K562 (cell line): ENCODE data around the gene POMT1. TPM values are rescaled to one million over a fixed set of nuclear protein-coding genes. Genes with fewer than 3 reads are reported as not detected.

ENCODE experiments used
- ATAC-seq: fragments of 200-7000 bp; cut with Tn5 transposase; 3 replicates; pipeline ENCODE4 v1.9.1; 2020; ENCODE audit warnings: moderate library complexity
- BruUV-seq: library from RNA; stranded (reverse); fragments of 400-500 nt; replicated peaks from 2 replicates; lab custom pipeline; 2021; lab: Mats Ljungman, UMichigan
- CTCF ChIA-PET: fragments of 300-600 bp; formaldehyde crosslinking; extraction: SDS; loops from one replicate; lab custom pipeline; 2021; ENCODE audit warnings: low intra/inter-chr PET ratio; lab: Yijun Ruan, JAX
- POLR2A ChIA-PET: fragments of 300-600, 350-650 bp; sonication (Branson Sonifier 250); formaldehyde crosslinking; extraction: SDS; loops from one replicate; lab custom pipeline; 2021; ENCODE audit warnings: antibody characterized with exemption, inconsistent platforms; lab: Yijun Ruan, JAX
- DNase-seq, 4 experiments: peaks; one replicate each; pipeline versions ENCODE4 v3.0.0 to v3.0.0-alpha.2; 2011 to 2018; ENCODE audit warnings: low spot score in 3 of 4, mixed read lengths in 3 of 4; ENCODE audit errors: extremely low read depth in 1 of 4
- FAIRE-seq: peaks from 2 replicates; lab custom pipeline; 2011; peaks lifted over from hg19 to GRCh38; lab: Jason Lieb, UNC
- H2AFZ ChIP-seq: 2 replicates; pipeline ENCODE4 v1.6.0; 2011; ENCODE audit warnings: low read depth, low read length, control low read depth, inconsistent platforms
- H3K27ac ChIP-seq: fragments of 200-600 bp; 3 replicates; pipeline ENCODE4 v1.8.0; 2011; ENCODE audit warnings: low read depth, mild to moderate bottlenecking, control low read depth, inconsistent platforms, low read length, moderate library complexity, mixed read lengths; ENCODE audit errors: extremely low read depth
- H3K27me3 ChIP-seq, 2 experiments: fragments of 300-600 bp in 1 of 2; 2 replicates in 1 of 2; 3 replicates in 1 of 2; pipeline versions ENCODE4 v1.6.0 to v1.8.0; 2011; ENCODE audit warnings: inconsistent platforms in 2 of 2, low read length in 2 of 2, mild to moderate bottlenecking in 1 of 2, mixed read lengths in 1 of 2, moderate library complexity in 1 of 2; ENCODE audit not compliant: control insufficient read depth in 2 of 2, insufficient read depth in 2 of 2
- H3K36me3 ChIP-seq: fragments of 300-600 bp; 3 replicates; pipeline ENCODE4 v1.8.0; 2011; ENCODE audit warnings: mild to moderate bottlenecking, low read length, inconsistent platforms; ENCODE audit not compliant: control insufficient read depth, insufficient read depth
- H3K4me1 ChIP-seq, 2 experiments: fragments of 200-600 bp in 1 of 2; replicated peaks in 1 of 2; 2 replicates in 1 of 2; 3 replicates in 1 of 2; pipeline versions ENCODE4 v1.5.1 to v1.8.0; 2011; ENCODE audit warnings: inconsistent platforms in 2 of 2, low read length in 2 of 2, mild to moderate bottlenecking in 1 of 2, mixed read lengths in 1 of 2, moderate library complexity in 1 of 2; ENCODE audit not compliant: control insufficient read depth in 2 of 2, insufficient read depth in 2 of 2
- H3K4me2 ChIP-seq: 2 replicates; pipeline ENCODE4 v1.6.1; 2011; ENCODE audit warnings: low read length, control low read depth, inconsistent platforms, mixed read lengths; ENCODE audit not compliant: insufficient read depth
- H3K4me3 ChIP-seq: fragments of 200-600 bp; sonication (generic), shearing (Covaris generic); 2 replicates; pipeline ENCODE4 v1.5.1; 2016; ENCODE audit warnings: control low read depth, inconsistent platforms
- H3K79me2 ChIP-seq: fragments of 200-600 bp; 3 replicates; pipeline ENCODE4 v1.8.0; 2011; ENCODE audit warnings: low read length, inconsistent platforms; ENCODE audit not compliant: control insufficient read depth, insufficient read depth
- H3K9ac ChIP-seq, 2 experiments: 2 replicates each; pipeline versions ENCODE4 v1.6.0 to v1.6.1; 2011; ENCODE audit warnings: low read depth in 2 of 2, low read length in 2 of 2, control low read depth in 1 of 2, inconsistent platforms in 1 of 2, mild to moderate bottlenecking in 1 of 2, mixed read lengths in 1 of 2; ENCODE audit not compliant: insufficient read depth in 1 of 2
- H3K9me1 ChIP-seq: one replicate; pipeline ENCODE4 v1.6.0; 2011; ENCODE audit warnings: inconsistent platforms, mild to moderate bottlenecking, low read length, moderate library complexity; ENCODE audit not compliant: control insufficient read depth, insufficient read depth
- H3K9me3 ChIP-seq: replicated peaks from 2 replicates; pipeline ENCODE4 v1.5.1; 2011; ENCODE audit warnings: low read depth, low read length, inconsistent platforms; ENCODE audit not compliant: control insufficient read depth, insufficient read depth
- H4K20me1 ChIP-seq: replicated peaks from 2 replicates; pipeline ENCODE4 v1.6.1; 2011; ENCODE audit warnings: low read length, inconsistent platforms, mixed read lengths; ENCODE audit not compliant: control insufficient read depth, insufficient read depth
- CTCFL ChIP-seq: IDR thresholded peaks from 2 replicates; pipeline ENCODE4 v1.6.1; 2011; ENCODE audit warnings: borderline replicate concordance, low read depth, mild to moderate bottlenecking, moderate library complexity, low read length; ENCODE audit not compliant: insufficient read depth, poor library complexity, severe bottlenecking
- E2F6 ChIP-seq, 2 experiments: IDR thresholded peaks; 2 replicates each; pipeline ENCODE4 v1.6.1; 2011; ENCODE audit warnings: borderline replicate concordance in 1 of 2, control low read depth in 1 of 2, low read depth in 1 of 2, low read length in 1 of 2, mild to moderate bottlenecking in 1 of 2, mixed read lengths in 1 of 2, moderate library complexity in 1 of 2; ENCODE audit not compliant: insufficient read depth in 1 of 2, insufficient read length in 1 of 2, poor library complexity in 1 of 2, severe bottlenecking in 1 of 2; ENCODE audit errors: extremely low read depth in 1 of 2
- FIP1L1 ChIP-seq: fragments of 200-400 bp; formaldehyde crosslinking; IDR thresholded peaks from 2 replicates; pipeline ENCODE4 v1.6.1; 2018; ENCODE audit warnings: mild to moderate bottlenecking, low read depth, low read length; ENCODE audit not compliant: poor library complexity, severe bottlenecking
- SIX5 ChIP-seq, 2 experiments: IDR thresholded peaks; 2 replicates each; pipeline ENCODE4 v1.6.1; 2011; ENCODE audit warnings: low read length in 2 of 2, borderline replicate concordance in 1 of 2, low read depth in 1 of 2, mild to moderate bottlenecking in 1 of 2, moderate library complexity in 1 of 2; ENCODE audit not compliant: insufficient read depth in 1 of 2
- ZNF507 ChIP-seq: conservative IDR thresholded peaks from 2 replicates; pipeline ENCODE4 v1.6.1; 2017; ENCODE audit warnings: missing genetic modification characterization, missing compliant biosample characterization
- WGBS: fragments of 100-300 bp; shearing (Covaris generic); methylation state at CpG from one replicate; pipeline ENCODE4 v1.1.6; 2016; ENCODE audit warnings: low coverage, mixed read lengths; ENCODE audit not compliant: insufficient coverage; ENCODE audit errors: missing lambda C conversion rate; 5-methylcytosine and 5-hydroxymethylcytosine counted together
- in situ Hi-C: fragments of 300-500 bp; cut with MboI; formaldehyde crosslinking; loops from 4 replicates; pipeline ENCODE4 v1.15.0; 2018; ENCODE audit warnings: inconsistent platforms, mixed read lengths
- intact Hi-C: fragments of 100-400 bp; cut with micrococcal nuclease; formaldehyde crosslinking; loops from 2 replicates; pipeline ENCODE4 v1.14.2; 2022
- polyA plus RNA-seq, 8 experiments: library from polyadenylated mRNA; depleted of rRNA in 4 of 8; stranded (reverse) in 5 of 8; unstranded in 3 of 8; fragments of >200 nt; fragmentation: Nextera tagmentation in 2 of 8; fragmentation: Illumina TruSeq in 1 of 8; extraction: Ambion mirVana in 2 of 8; extraction: Trizol in 1 of 8; gene quantifications; 2 replicates each; pipeline versions ENCODE4 v1.2.1 to v1.2.3, GENCODE V29; 2011 to 2014; ENCODE audit warnings: inconsistent platforms in 1 of 8, missing spikeins in 1 of 8
- total RNA-seq, 7 experiments: library from RNA; depleted of rRNA in 6 of 7; stranded (reverse); fragments of >200 nt in 6 of 7; fragmentation: Illumina TruSeq in 2 of 7; extraction: Trizol in 2 of 7; gene quantifications; 2 replicates each; pipeline versions ENCODE4 v1.2.1 to v1.2.3, GENCODE V29; 2011 to 2021; ENCODE audit warnings: low replicate concordance in 1 of 7

Gene POMT1
- total and polyA plus RNA-seq, 9 of the 15 experiments (the other 6 are each of a cell fraction or from before 2014, with no cell fraction given) = 1.8 to 23.5 (median 14.6) TPM

DNA sequence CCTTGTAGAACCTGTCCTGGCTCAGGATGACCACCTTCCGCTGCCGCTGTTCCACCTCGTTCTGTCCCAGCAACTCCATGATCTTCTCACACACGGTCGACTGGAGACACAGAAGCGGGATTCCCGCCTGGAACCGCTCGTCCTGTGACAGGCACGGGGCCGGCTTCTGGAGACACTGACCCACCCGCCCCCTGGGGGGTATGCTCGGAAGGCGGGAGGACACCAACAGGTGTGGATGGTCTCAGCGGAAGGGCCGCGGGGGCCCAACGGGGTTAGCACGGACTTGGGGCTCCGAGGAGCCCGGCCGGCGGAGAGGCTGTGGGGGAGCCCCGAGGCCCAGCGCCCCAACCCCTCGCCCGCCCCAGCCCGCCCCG, 27.8 kb downstream of the POMT1 start:
- DNase-seq = peak; percentile 46 to 82 (median 70)
- peak; percentile 49 for ATAC-seq
- peaks cover 17 to 43% of the 10 kb centered on the region in 2 experiments; a peak in 4 of 5 replicates for H3K4me1 ChIP-seq
- H3K36me3 ChIP-seq = peaks cover 44% of the 10 kb centered on the region; the same call in 2 of the 3 replicates
- peaks cover 14% of the 10 kb centered on the region for H3K79me2 ChIP-seq
- intact Hi-C loops (no loop called here), in situ Hi-C loops (no loop called here)
- peak overlapping the region; percentile 64; the same call in 2 of the 3 replicates for H3K27ac ChIP-seq
- no peak for FAIRE-seq
- no peaks in the 10 kb centered on the region for H4K20me1 ChIP-seq
- CTCF ChIA-PET = no interaction called here
- no peaks in the 10 kb centered on the region; a peak in 1 of 5 replicates for H3K27me3 ChIP-seq
- peak overlapping the region; percentile 77 to 93 for H3K9ac ChIP-seq
- POLR2A ChIA-PET = interaction anchor here (0.6 kb wide), 2 partner anchors 21 to 205 kb away, joined by 3 read pairs; no protein-coding TSS in a partner anchor
- H3K4me2 ChIP-seq = peak overlapping the region; percentile 82
- no peaks in the 10 kb centered on the region for H3K9me1 ChIP-seq
- 20% methylated on average over 9 of the region's 29 CpGs for WGBS
- peak overlapping the region; percentile 95 for H3K4me3 ChIP-seq
- no TSS peak for BruUV-seq
- no peaks in the 10 kb centered on the region for H3K9me3 ChIP-seq
- TF ChIP-seq ZNF507 = no peak
- peak in 1 of 2 experiments; percentile 78 for TF ChIP-seq E2F6 (IDR thresholded peaks at IDR 0.05; ENCODE audit: borderline replicate concordance in 1 of 2, extremely low read depth in 1 of 2, insufficient read depth in 1 of 2, insufficient read length in 1 of 2, low read depth in 1 of 2, low read length in 1 of 2, poor library complexity in 1 of 2, severe bottlenecking in 1 of 2)
- TF ChIP-seq CTCFL = peak; percentile 36
- TF ChIP-seq SIX5 (IDR thresholded peaks at IDR 0.05; ENCODE audit: borderline replicate concordance in 1 of 2, insufficient read depth in 1 of 2, low read depth in 1 of 2, low read length in 2 of 2) = no peak
- no peak for TF ChIP-seq FIP1L1
- peak overlapping the region; percentile 81 for H2AFZ ChIP-seq
